IMR-90 (cell line): Measurements from ENCODE around the gene PRKAR1A. TPM values are rescaled to one million over a fixed set of nuclear protein-coding genes. Genes with fewer than 3 reads are reported as not detected.

Experiments used
- ATAC-seq: fragments of 200-7000 bp; cut with Tn5 transposase; 2 replicates; pipeline ENCODE4 v1.9.1; 2020; ENCODE audit warnings: low read depth, mild to moderate bottlenecking, moderate library complexity
- BruUV-seq: library from RNA; stranded (reverse); fragments of 400-500 nt; replicated peaks from 2 replicates; lab custom pipeline; 2021; lab: Mats Ljungman, UMichigan
- CTCF ChIA-PET: fragments of 300-600 bp; formaldehyde crosslinking; extraction: SDS; loops from one replicate; lab custom pipeline; 2021; ENCODE audit warnings: antibody characterized with exemption; lab: Yijun Ruan, JAX
- POLR2A ChIA-PET: fragments of 300-600 bp; sonication (Branson Sonifier 250); formaldehyde crosslinking; loops from one replicate; lab custom pipeline; 2022; ENCODE audit warnings: antibody characterized with exemption; ENCODE audit not compliant: unreplicated experiment; lab: Charles Lee
- DNase-seq: peaks from one replicate; pipeline ENCODE4 v3.0.0; 2013
- H2AFZ ChIP-seq: replicated peaks from 2 replicates; pipeline ENCODE3; 2013; ENCODE audit warnings: low read length, mild to moderate bottlenecking; ENCODE audit not compliant: poor library complexity
- H2AK5ac ChIP-seq: 2 replicates; pipeline ENCODE4 v1.6.1; 2013; ENCODE audit warnings: low read depth, low read length, inconsistent platforms
- H2AK9ac ChIP-seq: replicated peaks from 2 replicates; pipeline ENCODE3; 2013; ENCODE audit warnings: mild to moderate bottlenecking, low read depth, low read length, moderate library complexity; ENCODE audit not compliant: poor library complexity
- H2BK120ac ChIP-seq: 2 replicates; pipeline ENCODE4 v1.6.1; 2013; ENCODE audit warnings: low read depth, low read length, inconsistent platforms
- H2BK15ac ChIP-seq: 3 replicates; pipeline ENCODE4 v1.6.1; 2013; ENCODE audit warnings: low read depth, low read length, inconsistent platforms
- H2BK20ac ChIP-seq: 2 replicates; pipeline ENCODE4 v1.6.1; 2013; ENCODE audit warnings: low read depth, mild to moderate bottlenecking, inconsistent platforms, low read length, moderate library complexity
- H2BK5ac ChIP-seq: 2 replicates; pipeline ENCODE4 v1.6.1; 2013; ENCODE audit warnings: mild to moderate bottlenecking, low read depth, low read length, inconsistent platforms; ENCODE audit not compliant: poor library complexity, severe bottlenecking
- H3K14ac ChIP-seq: replicated peaks from 2 replicates; pipeline ENCODE4 v1.6.1; 2013; ENCODE audit warnings: low read depth, low read length, inconsistent platforms
- H3K18ac ChIP-seq: 2 replicates; pipeline ENCODE4 v1.6.1; 2013; ENCODE audit warnings: low read depth, low read length, control low read depth
- H3K23ac ChIP-seq: 2 replicates; pipeline ENCODE4 v1.6.1; 2013; ENCODE audit warnings: low read depth, low read length, inconsistent platforms
- H3K27ac ChIP-seq: 2 replicates; pipeline ENCODE4 v1.5.1; 2013; ENCODE audit warnings: mild to moderate bottlenecking, control low read depth, low read length; ENCODE audit not compliant: insufficient read depth
- H3K27me3 ChIP-seq: 2 replicates; pipeline ENCODE4 v1.6.1; 2013; ENCODE audit warnings: low read length; ENCODE audit not compliant: control insufficient read depth, insufficient read depth
- H3K36me3 ChIP-seq: 2 replicates; pipeline ENCODE4 v1.6.1; 2013; ENCODE audit warnings: low read length, mixed read lengths; ENCODE audit not compliant: control insufficient read depth, insufficient read depth
- H3K4ac ChIP-seq: 2 replicates; pipeline ENCODE4 v1.6.1; 2013; ENCODE audit warnings: low read depth, low read length, inconsistent platforms
- H3K4me1 ChIP-seq: 2 replicates; pipeline ENCODE4 v1.6.1; 2013; ENCODE audit warnings: low read length, mixed read lengths; ENCODE audit not compliant: control insufficient read depth, insufficient read depth
- H3K4me2 ChIP-seq: 2 replicates; pipeline ENCODE4 v1.6.1; 2013; ENCODE audit warnings: low read depth, mild to moderate bottlenecking, control low read depth, low read length, moderate library complexity
- H3K4me3 ChIP-seq: 2 replicates; pipeline ENCODE4 v1.5.1; 2013; ENCODE audit warnings: low read depth, mild to moderate bottlenecking, control low read depth, low read length, moderate library complexity; ENCODE audit not compliant: insufficient read depth
- H3K56ac ChIP-seq: 2 replicates; pipeline ENCODE4 v1.6.1; 2013; ENCODE audit warnings: low read length, inconsistent platforms; ENCODE audit not compliant: insufficient read depth; ENCODE audit errors: extremely low read depth
- H3K79me1 ChIP-seq, 2 experiments: 2 replicates each; pipeline ENCODE4 v1.6.1; 2013; ENCODE audit warnings: low read length in 2 of 2, inconsistent platforms in 1 of 2, low read depth in 1 of 2
- H3K9ac ChIP-seq: 2 replicates; pipeline ENCODE4 v1.6.1; 2013; ENCODE audit warnings: low read depth, low read length, control low read depth
- H3K9me1 ChIP-seq: 2 replicates; pipeline ENCODE4 v1.6.1; 2013; ENCODE audit warnings: low read length, inconsistent platforms; ENCODE audit not compliant: insufficient read depth
- H3K9me3 ChIP-seq: 2 replicates; pipeline ENCODE4 v1.6.1; 2013; ENCODE audit warnings: low read length; ENCODE audit not compliant: control insufficient read depth, insufficient read depth
- H4K20me1 ChIP-seq: 2 replicates; pipeline ENCODE4 v1.6.1; 2013; ENCODE audit warnings: low read length, inconsistent platforms; ENCODE audit not compliant: insufficient read depth
- H4K5ac ChIP-seq: 2 replicates; pipeline ENCODE4 v1.6.1; 2013; ENCODE audit warnings: mild to moderate bottlenecking, low read depth, low read length, control low read depth
- H4K8ac ChIP-seq, 2 experiments: 2 replicates each; pipeline ENCODE4 v1.6.1; 2013; ENCODE audit warnings: low read depth in 2 of 2, low read length in 2 of 2, control low read depth in 1 of 2, inconsistent platforms in 1 of 2
- H4K91ac ChIP-seq: 2 replicates; pipeline ENCODE4 v1.6.1; 2013; ENCODE audit warnings: low read depth, low read length, inconsistent platforms; ENCODE audit not compliant: insufficient read depth
- CHD1 ChIP-seq: IDR thresholded peaks from 2 replicates; pipeline ENCODE4 v1.6.1; 2012; ENCODE audit warnings: low read depth, low read length, improper control_type of control experiment
- FOS ChIP-seq: fragments of 150-350 bp; IDR thresholded peaks from 2 replicates; pipeline ENCODE4 v1.6.1; 2016; ENCODE audit warnings: low read depth, low read length
- MAFK ChIP-seq: IDR thresholded peaks from 2 replicates; pipeline ENCODE4 v1.6.1; 2012; ENCODE audit warnings: low read depth, low read length, improper control_type of control experiment
- POLR2A ChIP-seq: IDR thresholded peaks from 2 replicates; pipeline ENCODE4 v1.6.1; 2012; ENCODE audit warnings: mild to moderate bottlenecking, low read depth, low read length
- RAD21 ChIP-seq: IDR thresholded peaks from 2 replicates; pipeline ENCODE4 v1.6.1; 2012; ENCODE audit warnings: low read length, improper control_type of control experiment
- RFX5 ChIP-seq: IDR thresholded peaks from 2 replicates; pipeline ENCODE4 v1.8.0; 2012; ENCODE audit warnings: low read depth, mild to moderate bottlenecking, low read length, moderate library complexity
- SMC3 ChIP-seq: fragments of 150-350 bp; IDR thresholded peaks from 2 replicates; pipeline ENCODE4 v1.6.1; 2016; ENCODE audit warnings: low read depth, mild to moderate bottlenecking, antibody characterized with exemption, low read length, moderate library complexity
- WGBS, 2 experiments: methylation state at CpG; one replicate each; pipeline versions ENCODE4 v1.1.5 to v1.1.7; 2013; ENCODE audit warnings: missing lambda C conversion rate in 2 of 2; ENCODE audit not compliant: insufficient read length in 1 of 2; ENCODE audit errors: extremely low coverage in 2 of 2; 5-methylcytosine and 5-hydroxymethylcytosine counted together
- dilution Hi-C: fragments of 300-500 bp; cut with HindIII; formaldehyde crosslinking; loops from one replicate; pipeline ENCODE4 v1.14.3; 2018; ENCODE audit warnings: low sequenced_read_pairs; ENCODE audit not compliant: unreplicated experiment
- in situ Hi-C: fragments of 300-500 bp; cut with MboI; formaldehyde crosslinking; loops from 3 replicates; pipeline ENCODE4 v1.14.3; 2019; ENCODE audit warnings: low sequenced_read_pairs, inconsistent platforms, mixed read lengths
- intact Hi-C: fragments of 100-400 bp; cut with micrococcal nuclease; formaldehyde crosslinking; loops from 2 replicates; pipeline ENCODE4 v1.10.0; 2022
- polyA plus RNA-seq, 3 experiments: library from polyadenylated mRNA; depleted of rRNA; stranded (reverse); fragments of >200 nt; gene quantifications; 2 replicates each; pipeline ENCODE4 v1.2.3, GENCODE V29; 2012; ENCODE audit warnings: low replicate concordance in 1 of 3
- total RNA-seq: library from RNA; depleted of rRNA; stranded (reverse); fragments of >200 nt; gene quantifications from 2 replicates; pipeline ENCODE4 v1.2.3, GENCODE V29; 2012
- TF ChIP-seq, protein P1 (sequence below): conservative IDR thresholded peaks from 2 replicates; pipeline ENCODE4 v1.5.1; 2012; ENCODE audit warnings: mild to moderate bottlenecking, low read depth, low read length, improper control_type of control experiment
- TF ChIP-seq, protein P2 (sequence below): fragments of 150-350 bp; IDR thresholded peaks from 2 replicates; pipeline ENCODE4 v1.6.1; 2017; ENCODE audit warnings: mild to moderate bottlenecking, antibody characterized with exemption, low read length, low read depth
- TF ChIP-seq, protein P3 (sequence below): fragments of 150-350 bp; IDR thresholded peaks from 2 replicates; pipeline ENCODE4 v1.6.1; 2016; ENCODE audit warnings: low read depth, mild to moderate bottlenecking, low read length, moderate library complexity, borderline replicate concordance

The PRKAR1A gene
- total and polyA plus RNA-seq, 2 of the 4 experiments (the other 2 are of a cell fraction): 145 to 256 TPM

DNA sequence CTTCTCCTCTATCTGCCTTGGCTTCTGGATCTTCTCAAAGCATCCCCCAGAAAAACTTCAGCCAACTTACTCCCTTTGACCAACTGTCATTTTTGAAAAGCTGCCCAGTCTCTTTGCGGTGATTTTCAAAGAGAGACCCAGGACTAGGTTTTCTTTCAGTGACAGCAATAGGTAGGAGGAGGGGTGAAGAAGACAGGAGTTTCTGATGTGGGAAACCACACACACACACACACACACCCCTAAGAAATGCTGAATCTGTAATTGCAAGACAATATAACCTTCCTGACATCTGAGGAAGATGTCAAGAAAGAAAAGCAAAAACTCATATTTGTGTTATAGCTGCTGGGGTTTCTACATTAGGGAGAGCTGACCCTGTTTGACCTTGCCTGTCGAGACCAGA, 83.8 kb downstream of the PRKAR1A start:
- Histone ChIP-seq H4K91ac (no peak overlapping the region), H2BK120ac (no peak overlapping the region), H3K27me3 (peaks cover 32% of the 10 kb centered on the region), H3K9me1 (no peaks in the 10 kb centered on the region), H3K18ac (no peak overlapping the region), H3K4ac (no peak overlapping the region), H3K36me3 (no peaks in the 10 kb centered on the region), H3K4me2 (no peak overlapping the region), H3K56ac (no peak overlapping the region), H3K4me3 (no peak overlapping the region), H2AK5ac (no peak overlapping the region), H3K4me1 (no peaks in the 10 kb centered on the region; the same call in 1 of the 2 replicates), H4K20me1 (no peaks in the 10 kb centered on the region), H4K8ac (no peak overlapping the region), H2BK15ac (no peak overlapping the region), H3K9ac (no peak overlapping the region), H2AK9ac (no peak overlapping the region), H2BK5ac (no peak overlapping the region), H2AFZ (no peak overlapping the region), H3K14ac (no peak overlapping the region), H3K23ac (no peak overlapping the region), H4K5ac (no peak overlapping the region), H3K9me3 (no peaks in the 10 kb centered on the region), H3K27ac (no peak overlapping the region), H3K79me1 (no peaks in the 10 kb centered on the region), H2BK20ac (no peak overlapping the region)
- WGBS, 2 experiments: 29% methylated on average over 1 of the region's 2 CpGs; no CpG with 5 or more reads in 1 of the 2 experiments
- DNase-seq: no peak
- dilution Hi-C loops: no loop called here
- POLR2A ChIA-PET: no interaction called here
- intact Hi-C loops: no loop called here
- no TSS peak for BruUV-seq
- CTCF ChIA-PET: no interaction called here
- no peak for ATAC-seq
- in situ Hi-C loops: no loop called here
- TF ChIP-seq RAD21 (no peak), MAFK (no peak), POLR2A (no peak), SMC3 (no peak), RFX5 (no peak), FOS (no peak), CHD1 (no peak)
- TF ChIP-seq, protein P1, sequence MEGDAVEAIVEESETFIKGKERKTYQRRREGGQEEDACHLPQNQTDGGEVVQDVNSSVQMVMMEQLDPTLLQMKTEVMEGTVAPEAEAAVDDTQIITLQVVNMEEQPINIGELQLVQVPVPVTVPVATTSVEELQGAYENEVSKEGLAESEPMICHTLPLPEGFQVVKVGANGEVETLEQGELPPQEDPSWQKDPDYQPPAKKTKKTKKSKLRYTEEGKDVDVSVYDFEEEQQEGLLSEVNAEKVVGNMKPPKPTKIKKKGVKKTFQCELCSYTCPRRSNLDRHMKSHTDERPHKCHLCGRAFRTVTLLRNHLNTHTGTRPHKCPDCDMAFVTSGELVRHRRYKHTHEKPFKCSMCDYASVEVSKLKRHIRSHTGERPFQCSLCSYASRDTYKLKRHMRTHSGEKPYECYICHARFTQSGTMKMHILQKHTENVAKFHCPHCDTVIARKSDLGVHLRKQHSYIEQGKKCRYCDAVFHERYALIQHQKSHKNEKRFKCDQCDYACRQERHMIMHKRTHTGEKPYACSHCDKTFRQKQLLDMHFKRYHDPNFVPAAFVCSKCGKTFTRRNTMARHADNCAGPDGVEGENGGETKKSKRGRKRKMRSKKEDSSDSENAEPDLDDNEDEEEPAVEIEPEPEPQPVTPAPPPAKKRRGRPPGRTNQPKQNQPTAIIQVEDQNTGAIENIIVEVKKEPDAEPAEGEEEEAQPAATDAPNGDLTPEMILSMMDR: no peak
- TF ChIP-seq, protein P2, sequence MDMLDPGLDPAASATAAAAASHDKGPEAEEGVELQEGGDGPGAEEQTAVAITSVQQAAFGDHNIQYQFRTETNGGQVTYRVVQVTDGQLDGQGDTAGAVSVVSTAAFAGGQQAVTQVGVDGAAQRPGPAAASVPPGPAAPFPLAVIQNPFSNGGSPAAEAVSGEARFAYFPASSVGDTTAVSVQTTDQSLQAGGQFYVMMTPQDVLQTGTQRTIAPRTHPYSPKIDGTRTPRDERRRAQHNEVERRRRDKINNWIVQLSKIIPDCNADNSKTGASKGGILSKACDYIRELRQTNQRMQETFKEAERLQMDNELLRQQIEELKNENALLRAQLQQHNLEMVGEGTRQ: no peak
- TF ChIP-seq, protein P3, sequence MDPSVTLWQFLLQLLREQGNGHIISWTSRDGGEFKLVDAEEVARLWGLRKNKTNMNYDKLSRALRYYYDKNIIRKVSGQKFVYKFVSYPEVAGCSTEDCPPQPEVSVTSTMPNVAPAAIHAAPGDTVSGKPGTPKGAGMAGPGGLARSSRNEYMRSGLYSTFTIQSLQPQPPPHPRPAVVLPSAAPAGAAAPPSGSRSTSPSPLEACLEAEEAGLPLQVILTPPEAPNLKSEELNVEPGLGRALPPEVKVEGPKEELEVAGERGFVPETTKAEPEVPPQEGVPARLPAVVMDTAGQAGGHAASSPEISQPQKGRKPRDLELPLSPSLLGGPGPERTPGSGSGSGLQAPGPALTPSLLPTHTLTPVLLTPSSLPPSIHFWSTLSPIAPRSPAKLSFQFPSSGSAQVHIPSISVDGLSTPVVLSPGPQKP: no peak
